Stomach (tissue), 9 donors: ENCODE data around the gene KIF14. TPM values are rescaled to one million over a fixed set of nuclear protein-coding genes. Genes with fewer than 3 reads are reported as not detected.

Experiments used
- DNase-seq, 2 donors: peaks; one replicate each; pipeline versions ENCODE4 v3.0.0 to v3.0.0-alpha.2; 2013 to 2019
- H3K27ac ChIP-seq, 5 donors: fragments of 200-600 bp in 4 of 5; sonication (generic) in 4 of 5; one replicate each; pipeline ENCODE4 v1.5.1; 2013 to 2019; ENCODE audit warnings: mild to moderate bottlenecking in 1 of 5, moderate library complexity in 1 of 5
- H3K27me3 ChIP-seq, 3 donors: fragments of 200-600 bp; sonication (generic); one replicate each; pipeline ENCODE4 v1.5.1; 2017 to 2019; ENCODE audit warnings: mixed run types in 1 of 3
- H3K36me3 ChIP-seq, 4 donors: fragments of 200-600 bp; sonication (generic); 1 replicate in 3 of 4; 2 replicates in 1 of 4; pipeline ENCODE4 v1.5.1; 2016 to 2019
- H3K4me1 ChIP-seq, 4 donors: fragments of 200-600 bp; sonication (generic); one replicate each; pipeline ENCODE4 v1.5.1; 2016 to 2019
- H3K4me3 ChIP-seq, 4 donors: fragments of 200-600 bp; sonication (generic) in 3 of 4; one replicate each; pipeline ENCODE4 v1.5.1; 2016 to 2019; ENCODE audit warnings: mild to moderate bottlenecking in 1 of 4
- H3K9me3 ChIP-seq, 4 donors: fragments of 200-600 bp; sonication (generic); one replicate each; pipeline ENCODE4 v1.5.1; 2016 to 2019
- CTCF ChIP-seq, 7 experiments: fragments of 450-650 bp in 4 of 7; fragments of 200-600 bp in 3 of 7; sonication (generic) in 3 of 7; IDR thresholded peaks; one replicate each; pipeline ENCODE4 v1.5.1; 2016 to 2019; ENCODE audit warnings: antibody characterized with exemption in 7 of 7, control low read depth in 2 of 7, mild to moderate bottlenecking in 1 of 7
- EP300 ChIP-seq: sonication (generic); formaldehyde crosslinking; IDR thresholded peaks from one replicate; pipeline ENCODE4 v1.6.1; 2017; ENCODE audit warnings: antibody characterized with exemption
- POLR2A ChIP-seq, 4 donors: fragments of 450-650 bp; IDR thresholded peaks; one replicate each; pipeline ENCODE4 v1.6.1; 2016; ENCODE audit warnings: antibody characterized with exemption in 4 of 4, control low read depth in 2 of 4, mild to moderate bottlenecking in 1 of 4, moderate library complexity in 1 of 4
- POLR2AphosphoS5 ChIP-seq, 3 donors: sonication (generic); formaldehyde crosslinking; IDR thresholded peaks; one replicate each; pipeline ENCODE4 v1.6.1; 2016; ENCODE audit warnings: antibody characterized with exemption in 3 of 3
- WGBS, 5 donors: extraction: QIAGEN DNeasy Blood & Tissue Kit in 3 of 5; methylation state at CpG; one replicate each; pipeline versions ENCODE4 v1.1.5 to v1.1.7; 2013 to 2018; 5-methylcytosine and 5-hydroxymethylcytosine counted together
- intact Hi-C: fragments of 100-400 bp; cut with DNase I; formaldehyde crosslinking; loops from one replicate; pipeline ENCODE4 v1.15.1; 2023; ENCODE audit warnings: low total_unique reads
- polyA plus RNA-seq, 3 donors: library from polyadenylated mRNA; stranded (reverse); fragments of 200-250 nt; gene quantifications; one replicate each; pipeline ENCODE4 v1.2.3, GENCODE V29; 2013
- total RNA-seq, 5 donors: library from RNA; depleted of rRNA; stranded (reverse); fragments of >200 nt; gene quantifications; one replicate each; pipeline versions ENCODE4 v1.1.0 to v1.2.3, GENCODE V29; 2014 to 2016
- donor health status: healthy with polysubstance abuse.
- donor health status: Bipolar disorder and iron deficiency.
- donor health status: healthy.

Gene KIF14
- total and polyA plus RNA-seq, 8 donors: 0.25 to 2.2 (median 0.63) TPM; not detected in 1

GRCh38 chr1:200624679-200625335, 4.3 kb upstream of the KIF14 start:
- H3K4me1 ChIP-seq: peaks cover 10 to 24% (median 17%) of the 10 kb centered on the region in 4 donors
- intact Hi-C loops: loop anchor here (5.0 to 10.0 kb wide), 2 partner anchors 180 to 412 kb away; no protein-coding TSS in a partner anchor
- TF ChIP-seq EP300: no peak
- no peak for TF ChIP-seq CTCF (IDR thresholded peaks at IDR 0.05)
- no peak for TF ChIP-seq POLR2AphosphoS5 (IDR thresholded peaks at IDR 0.05)
- no peak for TF ChIP-seq POLR2A (IDR thresholded peaks at IDR 0.05)
- DNase-seq: no peak
- H3K4me3 ChIP-seq: no peak overlapping the region
- WGBS, 5 donors: 81 to 88% (median 87%) methylated on average over 2 of the region's 2 CpGs
- H3K27ac ChIP-seq: no peak overlapping the region
- H3K27me3 ChIP-seq: no peaks in the 10 kb centered on the region
- no peaks in the 10 kb centered on the region for H3K36me3 ChIP-seq
- no peaks in the 10 kb centered on the region for H3K9me3 ChIP-seq

GRCh38 chr1:200619894-200620272, 668 bp downstream of the KIF14 start:
- no peaks in the 10 kb centered on the region for H3K27me3 ChIP-seq
- H3K36me3 ChIP-seq: no peaks in the 10 kb centered on the region
- H3K4me3 ChIP-seq: peak overlapping the region; percentile 59 to 64 (median 61)
- DNase-seq: no peak
- intact Hi-C loops: loop anchor here (5.0 to 10.0 kb wide), 2 partner anchors 185 to 417 kb away; no protein-coding TSS in a partner anchor
- no peak for TF ChIP-seq EP300
- no peak for TF ChIP-seq POLR2AphosphoS5 (IDR thresholded peaks at IDR 0.05)
- TF ChIP-seq CTCF (IDR thresholded peaks at IDR 0.05): no peak
- no peak for TF ChIP-seq POLR2A (IDR thresholded peaks at IDR 0.05)
- peaks cover 12 to 28% (median 19%) of the 10 kb centered on the region in 4 donors for H3K4me1 ChIP-seq
- peak overlapping the region in 2 of 5 donors; percentile 62 to 75 for H3K27ac ChIP-seq
- WGBS, 5 donors: 5 to 10% (median 7%) methylated on average over 6 of the region's 6 CpGs
- H3K9me3 ChIP-seq: no peaks in the 10 kb centered on the region

- no peaks in the 10 kb centered on the region for H3K4me1 ChIP-seq
- no peaks in the 10 kb centered on the region for H3K27me3 ChIP-seq
- no peak overlapping the region for H3K4me3 ChIP-seq
- intact Hi-C loops: no loop called here
- 57 to 73% (median 63%) methylated on average over 2 of the region's 2 CpGs for WGBS, 5 donors
- TF ChIP-seq POLR2A (IDR thresholded peaks at IDR 0.05) (no peak), CTCF (IDR thresholded peaks at IDR 0.05) (no peak), POLR2AphosphoS5 (IDR thresholded peaks at IDR 0.05) (no peak), EP300 (no peak)
- DNase-seq: no peak
- H3K27ac ChIP-seq: no peak overlapping the region
- no peaks in the 10 kb centered on the region for H3K36me3 ChIP-seq
- no peaks in the 10 kb centered on the region for H3K9me3 ChIP-seq
These were observed 9.7 kb downstream of the KIF14 start for GRCh38 chr1:200610846-200611245.

GRCh38 chr1:200602632-200603031, 17.9 kb downstream of the KIF14 start:
- no peaks in the 10 kb centered on the region for H3K36me3 ChIP-seq

More at GRCh38 chr1:200602632-200603031, 17.9 kb downstream of the KIF14 start:
- H3K27me3 ChIP-seq: no peaks in the 10 kb centered on the region
- TF ChIP-seq CTCF (IDR thresholded peaks at IDR 0.05): no peak
- no peak for TF ChIP-seq EP300
- TF ChIP-seq POLR2A (IDR thresholded peaks at IDR 0.05): no peak
- H3K27ac ChIP-seq: no peak overlapping the region
- no peaks in the 10 kb centered on the region for H3K4me1 ChIP-seq
- DNase-seq: no peak
- WGBS, 5 donors: 88 to 99% (median 95%) methylated on average over 1 of the region's 1 CpG
- H3K4me3 ChIP-seq: no peak overlapping the region
- no peaks in the 10 kb centered on the region for H3K9me3 ChIP-seq
- intact Hi-C loops: no loop called here
